Neuron (in vitro differentiated cells): Measurements from ENCODE around the gene NEDD4L.
"Not testable (repeated sequence)": the region's sequence is repeated elsewhere in the genome, so short reads cannot be mapped to it uniquely, and the experiment has no call there.

Source experiments
- H2AFZ ChIP-seq: one replicate; pipeline ENCODE4 v1.6.1; 2013; ENCODE audit warnings: low read depth, mild to moderate bottlenecking, inconsistent platforms, low read length, moderate library complexity
- H3K27me3 ChIP-seq: one replicate; pipeline ENCODE4 v1.6.1; 2013; ENCODE audit warnings: low read length; ENCODE audit not compliant: insufficient read depth
- H3K36me3 ChIP-seq: one replicate; pipeline ENCODE4 v1.6.1; 2013; ENCODE audit warnings: low read length; ENCODE audit not compliant: insufficient read depth
- H3K4me1 ChIP-seq: one replicate; pipeline ENCODE4 v1.6.1; 2013; ENCODE audit warnings: low read length; ENCODE audit not compliant: insufficient read depth
- H3K4me3 ChIP-seq: 2 replicates; pipeline ENCODE4 v1.5.1; 2013; ENCODE audit warnings: mild to moderate bottlenecking, low read length, moderate library complexity
- H3K9me3 ChIP-seq: one replicate; pipeline ENCODE4 v1.6.1; 2013; ENCODE audit warnings: low read length

NEDD4L gene

GRCh38 chr18:58268849-58269248 lies 224.8 kb downstream of the NEDD4L start:
- Histone ChIP-seq H3K4me3 (no peak overlapping the region), H3K27me3 (no peaks in the 10 kb centered on the region), H3K36me3 (no peaks in the 10 kb centered on the region), H3K4me1 (no peaks in the 10 kb centered on the region), H2AFZ (no peak overlapping the region), H3K9me3 (no peaks in the 10 kb centered on the region)

- Histone ChIP-seq H3K36me3 (no peaks in the 10 kb centered on the region), H3K27me3 (no peaks in the 10 kb centered on the region), H2AFZ (no peak overlapping the region), H3K9me3 (no peaks in the 10 kb centered on the region), H3K4me1 (no peaks in the 10 kb centered on the region), H3K4me3 (no peak overlapping the region)
These were observed 225.9 kb downstream of the NEDD4L start for GRCh38 chr18:58269931-58270330.

- Histone ChIP-seq H3K9me3 (no peaks in the 10 kb centered on the region), H2AFZ (no peak overlapping the region), H3K4me3 (no peak overlapping the region), H3K4me1 (no peaks in the 10 kb centered on the region), H3K36me3 (no peaks in the 10 kb centered on the region), H3K27me3 (no peaks in the 10 kb centered on the region)
These were observed 226.4 kb downstream of the NEDD4L start for GRCh38 chr18:58270396-58270795.

- no peak overlapping the region for H2AFZ ChIP-seq
- no peak overlapping the region for H3K4me3 ChIP-seq
- no peaks in the 10 kb centered on the region for H3K36me3 ChIP-seq
- no peaks in the 10 kb centered on the region for H3K27me3 ChIP-seq
- H3K9me3 ChIP-seq: no peaks in the 10 kb centered on the region
- no peaks in the 10 kb centered on the region for H3K4me1 ChIP-seq
These were observed 227.7 kb downstream of the NEDD4L start for GRCh38 chr18:58271770-58272169.

GRCh38 chr18:58272209-58272608 lies 228.2 kb downstream of the NEDD4L start:
- Histone ChIP-seq H3K9me3 (no peaks in the 10 kb centered on the region), H3K4me3 (no peak overlapping the region), H3K4me1 (no peaks in the 10 kb centered on the region), H3K36me3 (no peaks in the 10 kb centered on the region), H3K27me3 (no peaks in the 10 kb centered on the region), H2AFZ (no peak overlapping the region)

- no peaks in the 10 kb centered on the region for H3K36me3 ChIP-seq
- H3K4me1 ChIP-seq: no peaks in the 10 kb centered on the region
- no peaks in the 10 kb centered on the region for H3K27me3 ChIP-seq
- H3K4me3 ChIP-seq: no peak overlapping the region
- H3K9me3 ChIP-seq: no peaks in the 10 kb centered on the region
- H2AFZ ChIP-seq: no peak overlapping the region
These were observed 228.9 kb downstream of the NEDD4L start for GRCh38 chr18:58272779-58273435.

GRCh38 chr18:58275176-58275575 lies 231.2 kb downstream of the NEDD4L start:
- Histone ChIP-seq H3K27me3 (no peaks in the 10 kb centered on the region), H3K9me3 (no peaks in the 10 kb centered on the region), H3K4me1 (no peaks in the 10 kb centered on the region), H3K4me3 (no peak overlapping the region), H3K36me3 (no peaks in the 10 kb centered on the region), H2AFZ (no peak overlapping the region)

- Histone ChIP-seq H3K4me3 (no peak overlapping the region), H3K36me3 (no peaks in the 10 kb centered on the region), H2AFZ (no peak overlapping the region), H3K27me3 (no peaks in the 10 kb centered on the region), H3K9me3 (no peaks in the 10 kb centered on the region), H3K4me1 (no peaks in the 10 kb centered on the region)
These were observed 233.0 kb downstream of the NEDD4L start for GRCh38 chr18:58276789-58277739.

- no peak overlapping the region for H3K4me3 ChIP-seq
- H3K4me1 ChIP-seq: no peaks in the 10 kb centered on the region
- H3K27me3 ChIP-seq: no peaks in the 10 kb centered on the region
- no peak overlapping the region for H2AFZ ChIP-seq
- no peaks in the 10 kb centered on the region for H3K9me3 ChIP-seq
- H3K36me3 ChIP-seq: no peaks in the 10 kb centered on the region
These were observed 235.6 kb downstream of the NEDD4L start for GRCh38 chr18:58279504-58280175.

GRCh38 chr18:58280191-58280590 lies 236.2 kb downstream of the NEDD4L start:
- Histone ChIP-seq H3K36me3 (no peaks in the 10 kb centered on the region), H3K4me1 (no peaks in the 10 kb centered on the region), H3K27me3 (no peaks in the 10 kb centered on the region), H3K4me3 (no peak overlapping the region), H3K9me3 (no peaks in the 10 kb centered on the region), H2AFZ (no peak overlapping the region)

- H2AFZ ChIP-seq, H3K9me3 ChIP-seq, H3K36me3 ChIP-seq, H3K4me3 ChIP-seq, H3K27me3 ChIP-seq: not testable (repeated sequence)
- H3K4me1 ChIP-seq: peaks cover 12% of the 10 kb centered on the region
These were observed 238.8 kb downstream of the NEDD4L start for GRCh38 chr18:58282872-58283271.

- Histone ChIP-seq H2AFZ (no peak overlapping the region), H3K4me3 (no peak overlapping the region), H3K4me1 (peaks cover 15% of the 10 kb centered on the region), H3K27me3 (no peaks in the 10 kb centered on the region), H3K36me3 (no peaks in the 10 kb centered on the region), H3K9me3 (no peaks in the 10 kb centered on the region)
These were observed 240.8 kb downstream of the NEDD4L start for GRCh38 chr18:58284699-58285448.
